Measurements from ENCODE around the gene PKMYT1.

Gene PKMYT1

GRCh38 chr16:2987833-2988232 lies 7.6 kb upstream of the PKMYT1 start:
- H3K4me3 ChIP-seq (replicated peaks; ENCODE audit: low read depth, low read length), result no peak overlapping the region
- H3K27me3 ChIP-seq (replicated peaks; ENCODE audit: control insufficient read depth, insufficient read depth, low read length), result peaks cover 1% of the 10 kb centered on the region
- TF ChIP-seq CTCF (IDR thresholded peaks at IDR 0.05; ENCODE audit: insufficient read depth, low read length, poor library complexity, severe bottlenecking), result no peak
- DNase-seq (ENCODE audit: extremely low read depth, insufficient read length), result no peak
- H3K36me3 ChIP-seq (ENCODE audit: control insufficient read depth, insufficient read depth, low read length), result no peaks in the 10 kb centered on the region

- Histone ChIP-seq H3K27me3 (replicated peaks; ENCODE audit: control insufficient read depth, insufficient read depth, low read length) (peaks cover 1% of the 10 kb centered on the region), H3K4me3 (replicated peaks; ENCODE audit: low read depth, low read length) (no peak overlapping the region), H3K36me3 (ENCODE audit: control insufficient read depth, insufficient read depth, low read length) (no peaks in the 10 kb centered on the region)
- no peak for DNase-seq (ENCODE audit: extremely low read depth, insufficient read length)
- TF ChIP-seq CTCF (IDR thresholded peaks at IDR 0.05; ENCODE audit: insufficient read depth, low read length, poor library complexity, severe bottlenecking), result no peak
These were observed 7.0 kb upstream of the PKMYT1 start for GRCh38 chr16:2987286-2987685.

DNA sequence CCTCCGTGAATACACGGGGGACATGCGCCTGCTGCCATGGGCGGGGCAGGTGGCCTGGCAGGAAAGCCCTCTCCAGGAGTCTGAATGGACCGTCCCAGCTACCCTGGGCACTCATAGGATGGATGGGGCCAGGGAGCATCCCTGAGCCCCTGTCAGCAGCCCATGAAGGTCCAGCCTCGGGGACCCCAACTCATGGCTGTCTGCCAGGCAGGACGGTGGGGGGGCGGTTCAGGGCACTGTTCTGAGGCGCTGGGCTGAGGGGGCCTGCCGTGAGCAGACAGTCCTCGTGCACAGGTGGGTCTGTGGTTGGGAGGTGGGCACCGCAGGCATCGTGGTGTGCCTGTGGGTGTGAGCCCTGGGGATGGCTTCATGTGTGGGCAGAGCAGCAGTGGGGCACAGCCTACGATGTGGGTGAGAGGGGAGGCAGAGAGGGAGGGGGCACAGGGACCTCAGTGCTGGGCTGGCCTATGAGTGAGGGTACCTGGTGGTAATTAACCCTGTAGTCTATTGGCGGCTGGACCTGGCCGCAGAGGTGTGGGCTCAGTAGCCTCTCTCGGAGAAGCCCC lies 6.5 kb upstream of the PKMYT1 start:
- H3K27me3 ChIP-seq (replicated peaks; ENCODE audit: control insufficient read depth, insufficient read depth, low read length), result peaks cover 1% of the 10 kb centered on the region
- DNase-seq (ENCODE audit: extremely low read depth, insufficient read length), result no peak
- no peak for TF ChIP-seq CTCF (IDR thresholded peaks at IDR 0.05; ENCODE audit: insufficient read depth, low read length, poor library complexity, severe bottlenecking)
- no peaks in the 10 kb centered on the region for H3K36me3 ChIP-seq (ENCODE audit: control insufficient read depth, insufficient read depth, low read length)
- H3K4me3 ChIP-seq (replicated peaks; ENCODE audit: low read depth, low read length), result no peak overlapping the region

- TF ChIP-seq CTCF (IDR thresholded peaks at IDR 0.05; ENCODE audit: insufficient read depth, low read length, poor library complexity, severe bottlenecking), result no peak
These were observed 5.7 kb upstream of the PKMYT1 start for GRCh38 chr16:2985893-2986355.

DNA sequence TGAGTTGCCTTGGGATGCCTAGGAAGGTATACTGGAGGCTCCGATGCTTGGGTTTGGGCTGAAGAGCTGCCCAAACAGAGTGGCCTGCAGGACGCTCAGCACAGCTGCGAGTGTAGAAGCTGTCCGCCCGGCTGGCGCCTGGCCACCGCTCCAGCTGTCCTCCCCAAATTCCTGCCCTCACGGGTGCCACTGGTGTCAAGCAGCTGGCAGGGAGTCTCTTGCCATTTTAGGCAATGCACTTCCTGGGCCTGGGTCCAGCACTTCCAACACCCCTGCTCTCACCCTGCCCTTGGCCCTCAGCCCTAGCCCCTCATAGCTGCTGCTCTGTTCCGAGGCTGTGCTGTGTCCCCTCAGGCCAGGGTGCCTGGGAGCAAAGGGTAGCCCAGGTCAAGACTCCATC lies 5.2 kb upstream of the PKMYT1 start:
- no peaks in the 10 kb centered on the region for H3K36me3 ChIP-seq (ENCODE audit: control insufficient read depth, insufficient read depth, low read length)
- no peak for TF ChIP-seq CTCF (IDR thresholded peaks at IDR 0.05; ENCODE audit: insufficient read depth, low read length, poor library complexity, severe bottlenecking)
- peaks cover 1% of the 10 kb centered on the region for H3K27me3 ChIP-seq (replicated peaks; ENCODE audit: control insufficient read depth, insufficient read depth, low read length)
- no peak overlapping the region for H3K4me3 ChIP-seq (replicated peaks; ENCODE audit: low read depth, low read length)
- DNase-seq (ENCODE audit: extremely low read depth, insufficient read length), result no peak

More at GRCh38 chr16:2985893-2986355, 5.7 kb upstream of the PKMYT1 start:
- Histone ChIP-seq H3K27me3 (replicated peaks; ENCODE audit: control insufficient read depth, insufficient read depth, low read length) (peaks cover 1% of the 10 kb centered on the region), H3K4me3 (replicated peaks; ENCODE audit: low read depth, low read length) (no peak overlapping the region), H3K36me3 (ENCODE audit: control insufficient read depth, insufficient read depth, low read length) (no peaks in the 10 kb centered on the region)
- DNase-seq (ENCODE audit: extremely low read depth, insufficient read length), result no peak

DNA sequence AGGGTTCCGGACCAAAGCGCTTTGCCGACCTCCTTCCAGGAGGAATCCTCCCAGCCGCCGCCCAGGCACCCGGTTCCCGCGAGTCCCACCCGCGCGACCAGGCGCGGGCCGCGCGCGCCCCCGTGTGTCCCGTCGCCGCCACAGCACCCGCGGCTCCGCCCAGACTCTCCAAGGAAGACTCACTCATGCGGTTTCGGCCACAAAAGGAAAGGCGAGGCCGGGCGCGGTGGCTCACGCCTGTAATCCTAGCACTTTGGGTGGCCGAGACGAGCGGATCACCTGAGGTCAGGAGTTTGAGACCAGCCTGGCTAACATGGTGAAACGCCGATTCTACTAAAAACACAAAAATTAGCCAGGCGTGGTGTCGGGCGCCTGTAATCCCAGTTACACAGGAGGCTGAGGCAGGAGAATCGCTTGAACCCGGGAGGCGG lies 3.5 kb upstream of the PKMYT1 start:
- DNase-seq (ENCODE audit: extremely low read depth, insufficient read length), result peak; percentile 85
- Histone ChIP-seq H3K36me3 (ENCODE audit: control insufficient read depth, insufficient read depth, low read length) (no peaks in the 10 kb centered on the region), H3K4me3 (replicated peaks; ENCODE audit: low read depth, low read length) (peak overlapping the region; percentile 34), H3K27me3 (replicated peaks; ENCODE audit: control insufficient read depth, insufficient read depth, low read length) (peaks cover 1% of the 10 kb centered on the region)
- peak; percentile 58 for TF ChIP-seq CTCF (IDR thresholded peaks at IDR 0.05; ENCODE audit: insufficient read depth, low read length, poor library complexity, severe bottlenecking)

Measured in GM06990 (cell line).